Kasumi-1 (cell line): Measurements from ENCODE around the gene SH2B3.

Source experiments
- DNase-seq, 2 experiments: peaks; one replicate each; lab custom pipeline; 2025; lab: John Stamatoyannopoulos, UW

Gene SH2B3

GRCh38 chr12:111428081-111428727 is 22.5 kb downstream of the SH2B3 start:
- no peak for DNase-seq

GRCh38 chr12:111428728-111429175 is 23.0 kb downstream of the SH2B3 start:
- DNase-seq, result peak; percentile 79 to 85

GRCh38 chr12:111429828-111430432 is 24.2 kb downstream of the SH2B3 start:
- DNase-seq, result peak in 1 of 2 experiments; percentile 27

GRCh38 chr12:111430433-111431353 is 25.0 kb downstream of the SH2B3 start:
- peak; percentile 77 to 79 for DNase-seq

- DNase-seq, result no peak
These were observed 26.0 kb downstream of the SH2B3 start for GRCh38 chr12:111431772-111432171.

GRCh38 chr12:111434049-111434448 is 28.3 kb downstream of the SH2B3 start:
- no peak for DNase-seq

GRCh38 chr12:111434680-111435338 is 29.1 kb downstream of the SH2B3 start:
- no peak for DNase-seq

GRCh38 chr12:111435661-111436201 is 30.0 kb downstream of the SH2B3 start:
- no peak for DNase-seq

- DNase-seq, result no peak
These were observed 30.5 kb downstream of the SH2B3 start for GRCh38 chr12:111436266-111436665.

- DNase-seq, result no peak
These were observed 31.1 kb downstream of the SH2B3 start for GRCh38 chr12:111436811-111437210.

- DNase-seq, result peak; percentile 57 to 79
These were observed 32.2 kb downstream of the SH2B3 start for GRCh38 chr12:111437816-111438454.

- DNase-seq, result peak; percentile 87 to 90
These were observed 32.8 kb downstream of the SH2B3 start for GRCh38 chr12:111438481-111438880.

- no peak for DNase-seq
These were observed 34.0 kb downstream of the SH2B3 start for GRCh38 chr12:111439657-111440151.

- DNase-seq, result no peak
These were observed 34.4 kb downstream of the SH2B3 start for GRCh38 chr12:111440152-111440551.

GRCh38 chr12:111440631-111441030 is 34.9 kb downstream of the SH2B3 start:
- no peak for DNase-seq

- no peak for DNase-seq
These were observed 35.6 kb downstream of the SH2B3 start for GRCh38 chr12:111441107-111441928.

GRCh38 chr12:111442301-111443045 is 36.8 kb downstream of the SH2B3 start:
- DNase-seq, result no peak

GRCh38 chr12:111443086-111443485 is 37.4 kb downstream of the SH2B3 start:
- no peak for DNase-seq

GRCh38 chr12:111443586-111443985 is 37.9 kb downstream of the SH2B3 start:
- no peak for DNase-seq
